ENCODE data around the gene TMEM220. TPM values are rescaled to one million over a fixed set of nuclear protein-coding genes. Genes with fewer than 3 reads are reported as not detected.

Gene TMEM220
- total and polyA plus RNA-seq, 2 experiments from 2014 or later: 3.1 to 7.8 TPM

DNA sequence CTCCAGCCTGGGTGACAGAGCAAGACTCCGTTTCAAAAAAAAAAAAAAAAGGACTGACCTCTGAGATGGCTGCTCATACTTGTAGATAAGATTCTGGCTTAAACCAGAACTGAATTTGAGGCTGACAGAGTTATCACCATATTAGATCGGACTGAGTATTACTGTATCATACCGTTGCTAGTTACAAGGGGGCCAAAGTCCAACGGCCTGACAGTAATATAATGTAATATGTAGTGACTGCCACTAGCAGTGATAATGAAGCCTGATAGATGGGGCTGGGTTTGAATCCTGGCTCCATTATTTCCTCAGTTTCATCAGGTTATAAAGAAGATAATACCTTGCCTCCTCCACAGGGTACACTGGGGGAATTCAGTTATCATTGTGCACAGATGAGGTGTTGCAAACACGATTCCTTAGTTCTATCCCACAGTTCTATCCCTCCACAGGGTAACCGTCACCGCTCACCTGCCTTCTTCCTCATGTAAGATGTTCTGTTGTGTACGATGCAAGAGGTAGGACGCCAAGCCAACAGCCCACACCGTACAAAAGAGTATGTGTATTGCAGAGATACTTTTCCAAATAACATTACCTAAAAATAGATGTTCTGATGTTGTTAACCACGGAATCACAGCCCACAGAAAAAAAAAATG, 5.2 kb downstream of the TMEM220 start (continued):
- TF ChIP-seq ZNF331 (CRISPR knock-in tag; IDR thresholded peaks at IDR 0.05; ENCODE audit: low read depth): no peak
- no peak for TF ChIP-seq JUNB (IDR thresholded peaks at IDR 0.05; ENCODE audit: unreplicated experiment)
- TF ChIP-seq STAT1 (IDR thresholded peaks at IDR 0.05; ENCODE audit: unreplicated experiment): no peak
- TF ChIP-seq REST (IDR thresholded peaks at IDR 0.05; ENCODE audit: unreplicated experiment): no peak
- TF ChIP-seq ZNF114 (CRISPR knock-in tag; IDR thresholded peaks at IDR 0.05): no peak
- no peak for TF ChIP-seq EZH2phosphoT487 (IDR thresholded peaks at IDR 0.05; ENCODE audit: unreplicated experiment)
- TF ChIP-seq CREB1 (CRISPR knock-in tag; IDR thresholded peaks at IDR 0.05; ENCODE audit: low read depth): no peak
- TF ChIP-seq NANOG (IDR thresholded peaks at IDR 0.05; ENCODE audit: borderline replicate concordance): no peak
- TF ChIP-seq EZH2 (IDR thresholded peaks at IDR 0.05; ENCODE audit: low read depth, unreplicated experiment): no peak

- no peaks in the 10 kb centered on the region for H3K27me3 ChIP-seq (ENCODE audit: insufficient read depth)
- no peaks in the 10 kb centered on the region for H3K4me1 Mint-ChIP-seq
- DNase-seq (ENCODE audit: low spot score) (no peak), ATAC-seq (no peak)
- no peaks in the 10 kb centered on the region for H3F3A ChIP-seq (replicated peaks; ENCODE audit: low read depth)
- H3K27ac Mint-ChIP-seq: no peak overlapping the region
- no peaks in the 10 kb centered on the region for H3K9me2 ChIP-seq (ENCODE audit: insufficient read depth)
- no peaks in the 10 kb centered on the region for H3K4me1 ChIP-seq (ENCODE audit: insufficient read depth)
- no peak overlapping the region for H3K4me2 ChIP-seq
- H2AFZ ChIP-seq: no peak overlapping the region
- H3K27ac ChIP-seq (ENCODE audit: low read depth): no peak overlapping the region
- H3K79me2 ChIP-seq (replicated peaks; ENCODE audit: insufficient read depth): no peaks in the 10 kb centered on the region
- H3K4me3 Mint-ChIP-seq: no peak overlapping the region
- no peaks in the 10 kb centered on the region for H3K36me3 Mint-ChIP-seq (ENCODE audit: low read depth)
- no peaks in the 10 kb centered on the region for H3K9me3 Mint-ChIP-seq
- H3K4me3 ChIP-seq: no peak overlapping the region
- no peaks in the 10 kb centered on the region for H3K36me3 ChIP-seq (ENCODE audit: insufficient read depth)
- peaks cover 3% of the 10 kb centered on the region for H3K27me3 Mint-ChIP-seq (ENCODE audit: insufficient read depth, low read depth, poor library complexity)
- no peaks in the 10 kb centered on the region for H4K20me1 ChIP-seq (replicated peaks; ENCODE audit: insufficient read depth)
- TF ChIP-seq CTCF (conservative IDR thresholded peaks at IDR 0.05; ENCODE audit: low read depth in 2 of 2): no peak
These were observed 11.3 kb downstream of the TMEM220 start for GRCh38 chr17:10718547-10718946.

All from GM23338 (cell line).